Activated CD4-positive, alpha-beta T cell treated with anti-CD3 and anti-CD28 coated beads, Interleukin-2, amount 10 ng/mL, durations not matched to agents 7 days and 5 days (primary cell): ENCODE measurements around the gene NR1H4. TPM values are rescaled to one million over a fixed set of nuclear protein-coding genes. Genes with fewer than 3 reads are reported as not detected.
"Not testable (repeated sequence)": the region's sequence is repeated elsewhere in the genome, so short reads cannot be mapped to it uniquely, and the experiment has no call there.

Source experiments
- CTCF ChIA-PET: fragments of 350-600 bp; sonication (Branson Sonifier 250); formaldehyde crosslinking; loops from one replicate; lab custom pipeline; 2021; ENCODE audit warnings: antibody characterized with exemption; lab: Charles Lee
- POLR2A ChIA-PET: fragments of 350-600 bp; sonication (Branson Sonifier 250); formaldehyde crosslinking; loops from one replicate; lab custom pipeline; 2021; ENCODE audit warnings: antibody characterized with exemption; lab: Charles Lee
- DNase-seq: peaks from one replicate; pipeline ENCODE4 v3.0.0-alpha.2; 2020
- H3K27ac Mint-ChIP-seq: one replicate; pipeline ENCODE4 v1.8.0; 2021; ENCODE audit warnings: mild to moderate bottlenecking, moderate library complexity, mixed read lengths
- H3K27me3 Mint-ChIP-seq: one replicate; pipeline ENCODE4 v1.8.0; 2021; ENCODE audit warnings: mixed read lengths
- H3K36me3 Mint-ChIP-seq: one replicate; pipeline ENCODE4 v1.8.0; 2021; ENCODE audit warnings: low read depth, mixed read lengths
- H3K4me1 Mint-ChIP-seq: one replicate; pipeline ENCODE4 v1.8.0; 2021; ENCODE audit warnings: mixed read lengths
- H3K4me3 Mint-ChIP-seq: one replicate; pipeline ENCODE4 v1.8.0; 2021; ENCODE audit warnings: mild to moderate bottlenecking, moderate library complexity, mixed read lengths
- H3K9me3 Mint-ChIP-seq: one replicate; pipeline ENCODE4 v1.8.0; 2021; ENCODE audit warnings: mixed read lengths
- total RNA-seq, 2 experiments: library from RNA; stranded (reverse); gene quantifications; one replicate each; pipeline ENCODE4 v1.2.3, GENCODE V29; 2021

NR1H4 gene
- total RNA-seq, 2 experiments from 2014 or later, result not detected

DNA sequence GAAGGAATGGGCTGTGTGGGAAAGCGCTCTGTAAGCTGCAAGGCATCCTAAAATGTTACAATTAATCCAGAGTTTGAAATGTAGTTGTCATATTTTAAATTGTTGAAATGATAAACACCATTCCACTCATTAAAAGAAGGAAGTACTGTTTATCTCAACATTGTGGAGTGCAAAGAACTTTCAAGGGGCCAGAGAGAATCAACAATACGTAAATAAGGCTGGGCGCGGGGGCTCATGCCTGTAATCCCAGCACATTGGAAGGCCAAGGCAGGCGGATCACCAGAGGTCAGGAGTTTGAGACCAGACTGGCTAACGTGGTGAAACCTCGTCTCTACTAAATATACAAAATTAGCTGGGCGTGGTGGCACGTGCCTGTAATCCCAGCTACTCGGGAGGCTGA, 24.5 kb downstream of the NR1H4 start:
- Mint-ChIP-seq H3K27me3 (no peaks in the 10 kb centered on the region), H3K4me1 (no peaks in the 10 kb centered on the region)

DNA sequence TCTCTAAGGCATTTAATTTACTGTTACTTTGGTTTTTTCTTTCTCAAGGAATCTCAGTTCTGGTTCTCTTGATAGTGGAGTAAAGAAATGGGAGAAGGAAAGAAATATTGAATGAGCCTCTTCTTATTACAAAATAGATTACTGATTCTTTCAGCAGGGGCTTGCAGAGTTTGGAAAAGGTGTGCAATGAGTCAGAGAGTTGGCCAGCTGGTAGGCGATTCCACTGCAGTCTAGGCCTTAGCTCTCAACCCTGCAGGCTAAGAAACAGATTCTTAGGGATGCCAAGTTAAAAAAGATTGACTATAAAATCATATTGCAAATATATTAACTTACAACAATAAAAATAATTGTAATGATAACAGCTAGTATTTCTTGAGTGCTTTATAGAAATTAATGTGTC, 25.8 kb downstream of the NR1H4 start:
- H3K36me3 Mint-ChIP-seq, result no peaks in the 10 kb centered on the region
- POLR2A ChIA-PET, result no interaction called here
- no peak overlapping the region for H3K4me3 Mint-ChIP-seq
- H3K27ac Mint-ChIP-seq, result no peak overlapping the region
- DNase-seq, result no peak
- H3K9me3 Mint-ChIP-seq, result no peaks in the 10 kb centered on the region
- H3K27me3 Mint-ChIP-seq, result no peaks in the 10 kb centered on the region
- CTCF ChIA-PET, result interaction anchor here (1.2 kb wide), 1 partner anchor 19 kb away, joined by 3 read pairs; no protein-coding TSS in a partner anchor
- H3K4me1 Mint-ChIP-seq, result no peaks in the 10 kb centered on the region

More for the DNA sequence above, 24.5 kb downstream of the NR1H4 start:
- H3K36me3 Mint-ChIP-seq, result no peaks in the 10 kb centered on the region
- no peak overlapping the region for H3K27ac Mint-ChIP-seq
- DNase-seq, result no peak
- CTCF ChIA-PET, result no interaction called here
- no peak overlapping the region for H3K4me3 Mint-ChIP-seq
- POLR2A ChIA-PET, result no interaction called here
- H3K9me3 Mint-ChIP-seq, result no peaks in the 10 kb centered on the region

GRCh38 chr12:100502718-100503117, 29.1 kb downstream of the NR1H4 start:
- not testable (repeated sequence) for DNase-seq

DNA sequence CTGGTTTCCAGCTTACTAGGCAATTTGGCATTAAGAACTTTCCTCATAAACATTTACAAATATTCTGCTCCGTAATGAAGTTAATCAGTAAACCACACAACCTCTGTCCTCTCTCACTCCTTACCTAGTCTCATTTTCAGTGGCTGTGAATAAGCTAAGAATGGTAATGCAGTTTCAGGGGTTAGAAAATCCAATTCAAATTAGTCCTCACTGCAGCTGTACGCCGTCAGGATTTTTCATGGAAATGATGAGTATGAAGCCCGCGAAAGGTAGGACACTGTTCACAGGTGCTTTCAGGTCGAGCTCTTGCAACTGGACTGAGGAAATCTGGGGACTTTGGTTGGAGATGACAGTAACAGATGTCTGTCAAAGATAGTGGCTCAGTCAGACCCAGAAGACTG, 29.6 kb downstream of the NR1H4 start:
- Mint-ChIP-seq H3K9me3 (no peaks in the 10 kb centered on the region), H3K36me3 (no peaks in the 10 kb centered on the region), H3K4me3 (no peak overlapping the region), H3K4me1 (no peaks in the 10 kb centered on the region), H3K27me3 (peaks cover 4% of the 10 kb centered on the region), H3K27ac (no peak overlapping the region)
- ChIA-PET POLR2A (no interaction called here), CTCF (interaction anchor here (1.4 kb wide), 1 partner anchor 13 kb away, joined by 3 read pairs; no protein-coding TSS in a partner anchor)
- DNase-seq, result no peak

More at GRCh38 chr12:100502718-100503117, 29.1 kb downstream of the NR1H4 start:
- H3K36me3 Mint-ChIP-seq, H3K9me3 Mint-ChIP-seq, H3K27me3 Mint-ChIP-seq, H3K4me3 Mint-ChIP-seq, H3K27ac Mint-ChIP-seq, POLR2A ChIA-PET, H3K4me1 Mint-ChIP-seq: not testable (repeated sequence)
- CTCF ChIA-PET, result interaction anchor here (1.4 kb wide), 1 partner anchor 12 kb away, joined by 3 read pairs; no protein-coding TSS in a partner anchor

DNA sequence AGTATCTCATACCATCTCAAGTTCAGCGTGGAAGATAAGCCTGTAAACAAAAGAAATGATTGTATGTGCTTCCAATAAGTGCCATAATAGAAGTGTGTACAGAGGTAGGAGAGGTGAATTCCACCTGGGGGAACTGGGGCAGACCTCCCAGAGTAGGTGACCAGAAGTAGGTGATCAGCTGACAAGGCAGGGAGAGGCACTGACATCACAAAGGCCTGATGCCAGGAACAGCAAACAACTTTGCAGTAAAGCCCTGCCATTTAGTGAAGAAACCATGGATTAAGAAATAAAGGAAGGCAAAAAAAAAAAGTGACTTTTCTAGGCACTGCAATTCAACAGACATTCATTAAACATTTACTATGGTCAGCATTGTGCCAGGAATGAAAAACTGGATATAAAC, 31.1 kb downstream of the NR1H4 start:
- peaks cover 4% of the 10 kb centered on the region for H3K27me3 Mint-ChIP-seq
- no peaks in the 10 kb centered on the region for H3K4me1 Mint-ChIP-seq
- no peak for DNase-seq
- CTCF ChIA-PET, result no interaction called here
- no peak overlapping the region for H3K4me3 Mint-ChIP-seq
- no peak overlapping the region for H3K27ac Mint-ChIP-seq
- no peaks in the 10 kb centered on the region for H3K9me3 Mint-ChIP-seq
- POLR2A ChIA-PET, result no interaction called here
- no peaks in the 10 kb centered on the region for H3K36me3 Mint-ChIP-seq

- ChIA-PET POLR2A (no interaction called here), CTCF (no interaction called here)
- Mint-ChIP-seq H3K4me3 (no peak overlapping the region), H3K27ac (no peak overlapping the region), H3K27me3 (peaks cover 4% of the 10 kb centered on the region), H3K9me3 (no peaks in the 10 kb centered on the region), H3K36me3 (no peaks in the 10 kb centered on the region), H3K4me1 (no peaks in the 10 kb centered on the region)
- DNase-seq, result no peak
Measured at GRCh38 chr12:100508751-100509150, 35.1 kb downstream of the NR1H4 start.

GRCh38 chr12:100512692-100513091, 39.0 kb downstream of the NR1H4 start:
- CTCF ChIA-PET, result no interaction called here
- H3K36me3 Mint-ChIP-seq, result no peaks in the 10 kb centered on the region
- DNase-seq, result no peak

GRCh38 chr12:100515968-100516367, 42.3 kb downstream of the NR1H4 start:
- Mint-ChIP-seq H3K9me3 (no peaks in the 10 kb centered on the region), H3K4me3 (no peak overlapping the region), H3K27ac (no peak overlapping the region), H3K27me3 (no peaks in the 10 kb centered on the region), H3K4me1 (no peaks in the 10 kb centered on the region), H3K36me3 (no peaks in the 10 kb centered on the region)
- no peak for DNase-seq
- ChIA-PET POLR2A (no interaction called here), CTCF (no interaction called here)

More at GRCh38 chr12:100512692-100513091, 39.0 kb downstream of the NR1H4 start:
- no peak overlapping the region for H3K4me3 Mint-ChIP-seq
- POLR2A ChIA-PET, result no interaction called here
- H3K9me3 Mint-ChIP-seq, result no peaks in the 10 kb centered on the region
- no peaks in the 10 kb centered on the region for H3K27me3 Mint-ChIP-seq
- H3K4me1 Mint-ChIP-seq, result no peaks in the 10 kb centered on the region
- H3K27ac Mint-ChIP-seq, result no peak overlapping the region

DNA sequence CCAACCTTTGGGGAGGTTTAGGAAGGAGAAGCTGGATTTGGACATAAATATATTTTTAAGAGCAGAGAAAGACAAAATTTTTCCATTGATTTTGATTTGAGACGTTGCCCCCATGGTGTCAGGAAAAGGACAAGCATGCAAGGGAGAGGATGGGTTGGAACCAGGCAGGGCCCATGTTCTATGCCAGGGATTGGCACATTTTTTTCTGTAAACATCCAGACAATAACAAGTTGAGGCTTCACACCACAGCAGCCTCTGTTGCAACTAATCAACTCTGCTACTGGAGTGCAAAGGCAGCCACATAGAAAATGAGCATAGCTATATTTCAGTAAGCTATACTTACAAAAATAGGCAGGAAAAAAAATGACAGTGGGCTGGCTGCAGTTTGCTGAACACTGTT, 44.7 kb downstream of the NR1H4 start:
- Mint-ChIP-seq H3K4me1 (no peaks in the 10 kb centered on the region), H3K27me3 (no peaks in the 10 kb centered on the region), H3K4me3 (no peak overlapping the region), H3K9me3 (no peaks in the 10 kb centered on the region), H3K36me3 (no peaks in the 10 kb centered on the region), H3K27ac (no peak overlapping the region)
- no peak for DNase-seq
- CTCF ChIA-PET, result interaction anchor here (0.6 kb wide), 1 partner anchor 193 kb away, joined by 3 read pairs; no protein-coding TSS in a partner anchor
- POLR2A ChIA-PET, result no interaction called here

DNA sequence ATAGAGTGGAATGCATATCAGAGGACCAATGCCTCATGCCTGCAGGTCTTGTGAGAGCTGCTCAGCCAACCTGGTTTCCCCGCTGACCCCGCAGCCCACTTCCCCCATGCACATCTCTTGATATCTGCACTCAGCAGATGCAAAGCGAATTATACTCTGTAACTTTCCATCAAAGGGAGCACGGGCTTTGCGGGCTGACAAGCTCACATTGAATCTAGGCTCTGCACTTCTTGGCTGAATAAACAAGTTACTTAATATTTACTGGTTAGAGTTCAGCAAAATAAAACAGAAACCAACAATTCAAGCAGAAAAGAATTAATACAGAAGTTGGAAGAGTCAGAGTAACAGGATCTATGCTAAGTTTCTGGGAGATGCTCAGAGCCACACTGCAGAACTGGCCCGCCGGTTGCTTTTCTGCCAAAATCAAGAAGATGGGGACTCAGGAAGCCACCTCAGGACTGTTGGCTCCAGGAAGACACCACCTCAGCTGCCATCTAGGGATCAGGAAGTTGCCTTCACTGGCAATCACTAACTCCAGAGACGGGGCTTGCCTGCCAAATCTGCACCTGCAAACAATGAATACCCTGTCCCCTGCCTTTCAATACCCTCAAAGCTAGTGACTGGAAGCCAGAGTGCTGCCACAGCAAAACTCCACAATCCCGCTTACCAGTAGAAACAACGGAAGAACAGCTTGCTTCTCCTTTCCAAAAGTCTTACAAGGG, 46.5 kb downstream of the NR1H4 start:
- Mint-ChIP-seq H3K36me3 (no peaks in the 10 kb centered on the region), H3K9me3 (no peaks in the 10 kb centered on the region), H3K4me3 (no peak overlapping the region), H3K27me3 (peaks cover 4% of the 10 kb centered on the region), H3K27ac (no peak overlapping the region), H3K4me1 (no peaks in the 10 kb centered on the region)
- POLR2A ChIA-PET, result no interaction called here
- DNase-seq, result no peak
- CTCF ChIA-PET, result no interaction called here

DNA sequence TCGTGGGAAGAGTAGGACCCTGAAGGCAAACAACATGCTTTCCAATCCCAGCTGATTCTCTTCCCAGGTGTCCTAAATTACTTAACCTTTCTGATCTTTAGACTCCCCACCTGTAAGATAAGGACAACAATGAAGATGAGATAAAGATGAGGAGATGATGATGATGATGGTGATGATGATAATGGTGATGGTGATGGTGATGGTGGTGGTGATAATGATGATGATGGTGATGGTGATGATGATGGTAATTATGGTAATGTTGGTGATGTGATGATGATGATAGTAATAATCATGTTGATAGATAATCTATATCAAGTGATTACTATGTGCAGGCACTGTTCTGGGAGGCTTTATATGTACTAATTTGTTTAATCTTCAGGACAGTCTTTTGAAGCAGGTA, 48.3 kb downstream of the NR1H4 start:
- Mint-ChIP-seq H3K4me1 (no peaks in the 10 kb centered on the region), H3K4me3 (no peak overlapping the region), H3K9me3 (no peaks in the 10 kb centered on the region), H3K27me3 (peaks cover 4% of the 10 kb centered on the region), H3K36me3 (no peaks in the 10 kb centered on the region), H3K27ac (no peak overlapping the region)
- ChIA-PET POLR2A (no interaction called here), CTCF (no interaction called here)
- DNase-seq, result no peak

DNA sequence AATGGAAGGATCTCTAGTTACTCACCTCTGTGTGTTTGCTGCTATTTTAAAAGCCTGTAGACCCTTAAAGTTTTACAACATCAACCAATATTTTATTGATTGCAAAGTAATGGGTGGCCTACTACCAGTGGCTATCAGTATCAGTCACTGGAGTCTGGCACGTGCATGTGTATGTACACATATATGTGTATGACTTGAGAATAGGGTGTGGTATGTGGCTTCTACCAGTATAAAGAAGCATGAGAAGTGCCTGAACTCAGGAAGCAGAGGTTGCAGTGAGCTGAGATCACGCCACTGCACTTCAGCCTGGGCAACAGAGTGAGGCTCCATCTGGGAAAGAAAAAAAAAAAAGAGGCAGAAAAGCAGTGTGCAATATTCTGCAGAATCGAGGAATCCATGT, 54.4 kb downstream of the NR1H4 start:
- Mint-ChIP-seq H3K9me3 (no peaks in the 10 kb centered on the region), H3K4me1 (no peaks in the 10 kb centered on the region), H3K27ac (no peak overlapping the region), H3K27me3 (peaks cover 9% of the 10 kb centered on the region), H3K4me3 (no peak overlapping the region), H3K36me3 (no peaks in the 10 kb centered on the region)
- POLR2A ChIA-PET, result no interaction called here
- CTCF ChIA-PET, result no interaction called here
- no peak for DNase-seq

DNA sequence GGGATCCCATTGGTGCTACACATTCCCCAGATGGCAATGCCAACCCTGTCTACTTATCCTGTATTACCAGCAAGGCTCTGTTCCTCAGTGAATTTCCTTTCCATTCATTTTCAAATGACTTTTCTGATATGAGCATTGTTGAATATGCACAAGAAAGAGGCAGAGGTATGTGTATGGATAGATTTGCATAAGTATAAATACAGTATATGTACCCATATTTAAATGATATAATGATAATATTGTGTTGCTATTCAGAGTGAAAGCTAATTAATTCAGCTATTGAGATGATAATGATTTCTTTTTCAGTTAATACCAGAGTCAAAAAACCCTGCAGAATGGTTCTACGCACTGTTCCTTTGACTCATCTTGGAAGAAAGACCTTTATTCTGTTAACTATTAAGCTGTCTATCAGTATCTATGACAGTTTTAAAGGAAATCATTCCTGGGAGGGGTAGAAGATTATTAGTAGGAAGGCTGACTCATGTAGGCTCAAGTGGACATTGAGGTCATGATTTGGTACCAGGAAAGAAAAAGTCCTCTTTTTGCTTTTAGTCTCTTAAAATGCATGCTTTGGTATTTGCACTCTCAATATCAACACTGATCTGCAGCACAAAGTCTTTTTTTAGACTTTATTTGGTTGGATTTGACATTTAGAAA, 54.9 kb downstream of the NR1H4 start:
- Mint-ChIP-seq H3K27ac (no peak overlapping the region), H3K4me1 (no peaks in the 10 kb centered on the region), H3K4me3 (no peak overlapping the region), H3K27me3 (peaks cover 7% of the 10 kb centered on the region), H3K9me3 (no peaks in the 10 kb centered on the region), H3K36me3 (no peaks in the 10 kb centered on the region)
- DNase-seq, result no peak
- ChIA-PET CTCF (no interaction called here), POLR2A (no interaction called here)
